ENCODE data around the gene ANKZF1.

Gene ANKZF1

GRCh38 chr2:219228041-219228910 is 1.3 kb upstream of the ANKZF1 start:
- DNase-seq: no peak

- no peak for DNase-seq
Measured at GRCh38 chr2:219228911-219229304, 698 bp upstream of the ANKZF1 start.

GRCh38 chr2:219230059-219230540 is 494 bp downstream of the ANKZF1 start:
- no peak for DNase-seq

GRCh38 chr2:219234331-219234730 is 4.7 kb downstream of the ANKZF1 start:
- no peak for DNase-seq

- peak in 1 of 2 donors; percentile 41 for DNase-seq
Measured at GRCh38 chr2:219243291-219243761, 13.7 kb downstream of the ANKZF1 start.

GRCh38 chr2:219244789-219245147 is 15.2 kb downstream of the ANKZF1 start:
- no peak for DNase-seq

- DNase-seq: peak; percentile 87 to 89
Measured at GRCh38 chr2:219245148-219245898, 15.7 kb downstream of the ANKZF1 start, which contains the start of the genes GLB1L and STK16. TSS of gene GLB1L (minus strand) at chr2:219245444. CDS start at chr2:219243573, 1,871 bp downstream. TSS of gene STK16 (plus strand) at chr2:219245479. CDS start at chr2:219246000, 521 bp downstream.

GRCh38 chr2:219245899-219246230 is 16.3 kb downstream of the ANKZF1 start:
- no peak for DNase-seq

- DNase-seq: no peak
Measured at GRCh38 chr2:219246559-219246958, 17.0 kb downstream of the ANKZF1 start.

- peak; percentile 74 to 87 for DNase-seq
Measured at GRCh38 chr2:219247678-219248642, 18.4 kb downstream of the ANKZF1 start.

GRCh38 chr2:219248845-219249202 is 19.2 kb downstream of the ANKZF1 start:
- no peak for DNase-seq

GRCh38 chr2:219249203-219249980 is 19.8 kb downstream of the ANKZF1 start:
- DNase-seq: peak; percentile 69 to 70

GRCh38 chr2:219250049-219250781 is 20.6 kb downstream of the ANKZF1 start:
- no peak for DNase-seq

- no peak for DNase-seq
Measured at GRCh38 chr2:219251656-219252055, 22.1 kb downstream of the ANKZF1 start.

GRCh38 chr2:219252084-219252483 is 22.5 kb downstream of the ANKZF1 start:
- DNase-seq: peak in 1 of 2 donors; percentile 34

- no peak for DNase-seq
Measured at GRCh38 chr2:219252570-219252899, 22.9 kb downstream of the ANKZF1 start.

- DNase-seq: peak; percentile 49 to 58
Measured at GRCh38 chr2:219252900-219253752, 23.5 kb downstream of the ANKZF1 start, which contains the start of gene TUBA4B. TSS of gene TUBA4B (plus strand) at chr2:219253243. CDS start at chr2:219253408, 165 bp downstream.

GRCh38 chr2:219253753-219254589 is 24.4 kb downstream of the ANKZF1 start, which contains the start of gene TUBA4A:
TSS of gene TUBA4A (minus strand) at chr2:219253918. CDS start at chr2:219253858, 60 bp downstream.
- peak; percentile 91 to 93 for DNase-seq
